HL-60 (cell line): ENCODE measurements around the gene TAS2R1.
"Not testable (repeated sequence)": the region's sequence is repeated elsewhere in the genome, so short reads cannot be mapped to it uniquely, and the experiment has no call there.

Experiments
- SPI1 ChIP-seq: IDR thresholded peaks from 2 replicates; pipeline ENCODE4 v1.6.1; 2012; ENCODE audit warnings: low read depth, mild to moderate bottlenecking, borderline replicate concordance
- TF ChIP-seq, protein P1 (sequence below): IDR thresholded peaks from one replicate; pipeline ENCODE4 v1.5.1; 2011; ENCODE audit warnings: low read length, control low read depth, inconsistent platforms; ENCODE audit not compliant: insufficient read depth

DNA sequence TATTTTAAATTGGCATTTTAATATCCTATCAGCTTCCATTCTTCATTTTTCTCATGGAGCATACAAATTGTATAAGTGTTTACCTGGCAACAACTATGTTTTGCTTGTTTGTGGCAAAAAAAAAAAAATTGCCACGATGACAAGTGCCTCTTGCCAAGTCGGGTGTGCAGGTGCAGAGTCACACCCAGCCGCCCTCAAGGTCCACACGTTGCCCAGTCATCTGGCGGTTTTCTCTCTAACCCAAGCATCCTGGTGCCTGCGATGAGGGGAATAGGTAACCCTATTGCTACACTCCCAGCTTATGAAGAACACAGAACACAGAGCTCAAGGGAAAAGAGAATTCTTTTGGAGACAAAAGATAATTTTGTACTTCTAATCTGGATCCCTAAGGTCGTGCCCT, 32.8 kb downstream of the TAS2R1 start:
- TF ChIP-seq, protein P1, sequence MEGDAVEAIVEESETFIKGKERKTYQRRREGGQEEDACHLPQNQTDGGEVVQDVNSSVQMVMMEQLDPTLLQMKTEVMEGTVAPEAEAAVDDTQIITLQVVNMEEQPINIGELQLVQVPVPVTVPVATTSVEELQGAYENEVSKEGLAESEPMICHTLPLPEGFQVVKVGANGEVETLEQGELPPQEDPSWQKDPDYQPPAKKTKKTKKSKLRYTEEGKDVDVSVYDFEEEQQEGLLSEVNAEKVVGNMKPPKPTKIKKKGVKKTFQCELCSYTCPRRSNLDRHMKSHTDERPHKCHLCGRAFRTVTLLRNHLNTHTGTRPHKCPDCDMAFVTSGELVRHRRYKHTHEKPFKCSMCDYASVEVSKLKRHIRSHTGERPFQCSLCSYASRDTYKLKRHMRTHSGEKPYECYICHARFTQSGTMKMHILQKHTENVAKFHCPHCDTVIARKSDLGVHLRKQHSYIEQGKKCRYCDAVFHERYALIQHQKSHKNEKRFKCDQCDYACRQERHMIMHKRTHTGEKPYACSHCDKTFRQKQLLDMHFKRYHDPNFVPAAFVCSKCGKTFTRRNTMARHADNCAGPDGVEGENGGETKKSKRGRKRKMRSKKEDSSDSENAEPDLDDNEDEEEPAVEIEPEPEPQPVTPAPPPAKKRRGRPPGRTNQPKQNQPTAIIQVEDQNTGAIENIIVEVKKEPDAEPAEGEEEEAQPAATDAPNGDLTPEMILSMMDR = not testable (repeated sequence)
- TF ChIP-seq SPI1 = not testable (repeated sequence)
